ENCODE results near the gene PYY. TPM values are rescaled to one million over a fixed set of nuclear protein-coding genes. Genes with fewer than 3 reads are reported as not detected.

The PYY gene
- total RNA-seq, 1 donor from 2014 or later: not detected

- no peaks in the 10 kb centered on the region for H3K36me3 Mint-ChIP-seq
Observed at GRCh38 chr17:43983196-43983514, 29.4 kb upstream of the PYY start.

GRCh38 chr17:43982171-43982570, 28.4 kb upstream of the PYY start:
- Mint-ChIP-seq H3K27me3 (ENCODE audit: low read depth) (peaks cover 97% of the 10 kb centered on the region), H3K9me3 (no peaks in the 10 kb centered on the region), H3K36me3 (no peaks in the 10 kb centered on the region), H3K4me3 (no peak overlapping the region), H3K4me1 (no peaks in the 10 kb centered on the region), H3K27ac (no peak overlapping the region)
- no peak for DNase-seq (ENCODE audit: low spot score in 2 of 2, unreplicated experiment in 2 of 2)
- TF ChIP-seq CTCF (IDR thresholded peaks at IDR 0.05; ENCODE audit: unreplicated experiment): no peak

More at GRCh38 chr17:43983196-43983514, 29.4 kb upstream of the PYY start:
- no peaks in the 10 kb centered on the region for H3K9me3 Mint-ChIP-seq
- H3K27me3 Mint-ChIP-seq (ENCODE audit: low read depth): peaks cover 97% of the 10 kb centered on the region
- H3K27ac Mint-ChIP-seq: no peak overlapping the region
- peak overlapping the region; percentile 43 for H3K4me3 Mint-ChIP-seq
- DNase-seq (ENCODE audit: low spot score in 2 of 2, unreplicated experiment in 2 of 2): no peak
- no peaks in the 10 kb centered on the region for H3K4me1 Mint-ChIP-seq
- TF ChIP-seq CTCF (IDR thresholded peaks at IDR 0.05; ENCODE audit: unreplicated experiment): no peak

- no peaks in the 10 kb centered on the region for H3K4me1 Mint-ChIP-seq
- peaks cover 85% of the 10 kb centered on the region for H3K27me3 Mint-ChIP-seq (ENCODE audit: low read depth)
- H3K36me3 Mint-ChIP-seq: no peaks in the 10 kb centered on the region
- no peak for DNase-seq (ENCODE audit: low spot score in 2 of 2, unreplicated experiment in 2 of 2)
- H3K27ac Mint-ChIP-seq: no peak overlapping the region
- H3K9me3 Mint-ChIP-seq: no peaks in the 10 kb centered on the region
- TF ChIP-seq CTCF (IDR thresholded peaks at IDR 0.05; ENCODE audit: unreplicated experiment): no peak
- no peak overlapping the region for H3K4me3 Mint-ChIP-seq
Observed at GRCh38 chr17:43979671-43980070, 25.9 kb upstream of the PYY start.

- Mint-ChIP-seq H3K27me3 (ENCODE audit: low read depth) (peaks cover 85% of the 10 kb centered on the region), H3K4me1 (no peaks in the 10 kb centered on the region), H3K27ac (no peak overlapping the region), H3K36me3 (no peaks in the 10 kb centered on the region), H3K9me3 (no peaks in the 10 kb centered on the region), H3K4me3 (no peak overlapping the region)
- no peak for TF ChIP-seq CTCF (IDR thresholded peaks at IDR 0.05; ENCODE audit: unreplicated experiment)
- no peak for DNase-seq (ENCODE audit: low spot score in 2 of 2, unreplicated experiment in 2 of 2)
Observed at GRCh38 chr17:43979011-43979410, 25.3 kb upstream of the PYY start.

- DNase-seq (ENCODE audit: low spot score in 2 of 2, unreplicated experiment in 2 of 2): no peak
- Mint-ChIP-seq H3K27me3 (ENCODE audit: low read depth) (peaks cover 84% of the 10 kb centered on the region), H3K27ac (no peak overlapping the region), H3K36me3 (no peaks in the 10 kb centered on the region), H3K4me1 (no peaks in the 10 kb centered on the region), H3K4me3 (no peak overlapping the region), H3K9me3 (no peaks in the 10 kb centered on the region)
- no peak for TF ChIP-seq CTCF (IDR thresholded peaks at IDR 0.05; ENCODE audit: unreplicated experiment)
Observed at GRCh38 chr17:43978078-43978477, 24.3 kb upstream of the PYY start.
